GM23338 (cell line): Measurements from ENCODE around the gene SERP2. TPM values are rescaled to one million over a fixed set of nuclear protein-coding genes. Genes with fewer than 3 reads are reported as not detected.

ENCODE experiments used
- ATAC-seq: fragments of 200-7000 bp; cut with Tn5 transposase; 3 replicates; pipeline ENCODE4 v1.9.1; 2020
- DNase-seq: peaks from one replicate; pipeline ENCODE4 v3.0.0-alpha.2; 2015; ENCODE audit warnings: low spot score
- H2AFZ ChIP-seq: fragments of 200-600 bp; sonication (generic); 2 replicates; pipeline ENCODE4 v1.8.0; 2016; ENCODE audit warnings: antibody characterized with exemption, mild to moderate bottlenecking, moderate library complexity
- H3F3A ChIP-seq: fragments of 200-600 bp; sonication (generic); replicated peaks from 2 replicates; pipeline ENCODE4 v1.8.0; 2017; ENCODE audit warnings: antibody characterized with exemption, mixed run types, low read depth
- H3K27ac ChIP-seq: fragments of 200-600 bp; sonication (generic); 2 replicates; pipeline ENCODE4 v1.6.1; 2016; ENCODE audit warnings: low read depth
- H3K27me3 ChIP-seq: fragments of 200-600 bp; sonication (generic); 2 replicates; pipeline ENCODE4 v1.8.0; 2016; ENCODE audit warnings: mild to moderate bottlenecking, mixed run types, moderate library complexity; ENCODE audit not compliant: insufficient read depth
- H3K36me3 ChIP-seq: fragments of 200-600 bp; sonication (generic); 2 replicates; pipeline ENCODE4 v1.8.0; 2016; ENCODE audit warnings: mild to moderate bottlenecking; ENCODE audit not compliant: insufficient read depth
- H3K4me1 ChIP-seq: fragments of 200-600 bp; sonication (generic); 2 replicates; pipeline ENCODE4 v1.8.0; 2016; ENCODE audit warnings: mild to moderate bottlenecking, moderate library complexity; ENCODE audit not compliant: insufficient read depth
- H3K4me2 ChIP-seq: fragments of 200-600 bp; sonication (generic); 2 replicates; pipeline ENCODE4 v1.7.1; 2017; ENCODE audit warnings: mixed run types
- H3K4me3 ChIP-seq: fragments of 200-600 bp; sonication (generic); 2 replicates; pipeline ENCODE4 v1.6.1; 2016; ENCODE audit warnings: mixed run types
- H3K79me2 ChIP-seq: fragments of 200-600 bp; sonication (generic); replicated peaks from 2 replicates; pipeline ENCODE4 v1.8.0; 2017; ENCODE audit warnings: mild to moderate bottlenecking; ENCODE audit not compliant: insufficient read depth
- H3K9me2 ChIP-seq: fragments of 200-600 bp; sonication (generic); 2 replicates; pipeline ENCODE4 v1.8.0; 2017; ENCODE audit not compliant: insufficient read depth
- H4K20me1 ChIP-seq: fragments of 200-600 bp; sonication (generic); replicated peaks from 2 replicates; pipeline ENCODE4 v1.8.0; 2017; ENCODE audit warnings: mild to moderate bottlenecking; ENCODE audit not compliant: insufficient read depth
- H3K27ac Mint-ChIP-seq: 2 replicates; pipeline ENCODE4 v1.8.0; 2020; ENCODE audit warnings: inconsistent platforms, mild to moderate bottlenecking, moderate library complexity, mixed read lengths
- H3K27me3 Mint-ChIP-seq: 3 replicates; pipeline ENCODE4 v1.8.0; 2022; ENCODE audit warnings: low read depth, mild to moderate bottlenecking, moderate library complexity, mixed read lengths, inconsistent platforms; ENCODE audit not compliant: insufficient read depth, poor library complexity
- H3K36me3 Mint-ChIP-seq: 3 replicates; pipeline ENCODE4 v1.8.0; 2021; ENCODE audit warnings: low read depth, mild to moderate bottlenecking, inconsistent platforms, moderate library complexity, mixed read lengths
- H3K4me1 Mint-ChIP-seq: 3 replicates; pipeline ENCODE4 v1.8.0; 2020; ENCODE audit warnings: mild to moderate bottlenecking, inconsistent platforms, mixed read lengths
- H3K4me3 Mint-ChIP-seq: 3 replicates; pipeline ENCODE4 v1.8.0; 2021; ENCODE audit warnings: moderate library complexity, mild to moderate bottlenecking, inconsistent platforms, mixed read lengths
- H3K9me3 Mint-ChIP-seq: 3 replicates; pipeline ENCODE4 v1.8.0; 2020; ENCODE audit warnings: moderate library complexity, mild to moderate bottlenecking, inconsistent platforms, mixed read lengths
- CREB1 ChIP-seq: fragments of 250-450 bp; sonication (Bioruptor Pico); IDR thresholded peaks from 2 replicates; pipeline ENCODE4 v1.5.0; 2020; ENCODE audit warnings: low read depth, mild to moderate bottlenecking, moderate library complexity
- ETS1 ChIP-seq: IDR thresholded peaks from 2 replicates; pipeline ENCODE4 v1.6.1; 2016; ENCODE audit warnings: antibody characterized with exemption
- EZH2 ChIP-seq: fragments of 200-600 bp; sonication (generic); IDR thresholded peaks from one replicate; pipeline ENCODE4 v1.8.0; 2017; ENCODE audit warnings: antibody characterized with exemption, mild to moderate bottlenecking, low read depth; ENCODE audit not compliant: unreplicated experiment
- NANOG ChIP-seq: IDR thresholded peaks from 2 replicates; pipeline ENCODE4 v1.6.1; 2016; ENCODE audit warnings: antibody characterized with exemption, borderline replicate concordance
- POLR2AphosphoS5 ChIP-seq: IDR thresholded peaks from 2 replicates; pipeline ENCODE4 v1.6.1; 2016; ENCODE audit warnings: antibody characterized with exemption, low read depth
- STAT1 ChIP-seq: IDR thresholded peaks from one replicate; pipeline ENCODE4 v1.6.1; 2016; ENCODE audit warnings: antibody characterized with exemption; ENCODE audit not compliant: unreplicated experiment
- ZNF331 ChIP-seq: fragments of 250-450 bp; sonication (Bioruptor Pico); IDR thresholded peaks from 2 replicates; pipeline ENCODE4 v1.5.0; 2020; ENCODE audit warnings: low read depth, mild to moderate bottlenecking, moderate library complexity
- ZNF462 ChIP-seq: fragments of 250-450 bp; sonication (Bioruptor Pico); IDR thresholded peaks from 2 replicates; pipeline ENCODE4 v1.5.0; 2020; ENCODE audit warnings: mild to moderate bottlenecking, moderate library complexity
- polyA plus RNA-seq: library from polyadenylated mRNA; unstranded; fragments of >200 nt; fragmentation: Nextera tagmentation; extraction: Ambion mirVana; gene quantifications from 2 replicates; pipeline ENCODE4 v1.2.1, GENCODE V29; 2016
- total RNA-seq: library from RNA; depleted of rRNA; stranded (reverse); fragments of >200 nt; shearing (Covaris generic); gene quantifications from 2 replicates; pipeline ENCODE4 v1.2.3, GENCODE V29; 2014
- TF ChIP-seq, protein P1 (sequence below), 2 experiments: fragments of 200-600 bp in 1 of 2; sonication (generic) in 1 of 2; conservative IDR thresholded peaks; 2 replicates each; pipeline versions ENCODE4 v1.5.1 to v1.6.1; 2016 to 2017; ENCODE audit warnings: antibody characterized with exemption in 2 of 2, low read depth in 2 of 2, mild to moderate bottlenecking in 2 of 2, moderate library complexity in 1 of 2

SERP2 gene
- total and polyA plus RNA-seq, 2 experiments from 2014 or later, result 0.59 to 3.4 TPM

- Histone ChIP-seq H3K27me3 (no peaks in the 10 kb centered on the region), H4K20me1 (peaks cover 14% of the 10 kb centered on the region), H3K9me2 (no peaks in the 10 kb centered on the region), H3K27ac (no peak overlapping the region), H3K4me1 (peaks cover 15% of the 10 kb centered on the region), H3K4me2 (peak overlapping the region; percentile 87), H2AFZ (no peak overlapping the region), H3K79me2 (peaks cover 25% of the 10 kb centered on the region), H3F3A (0 out of 2 replicates have a peak, but pooled peaks cover 4% of the 10 kb centered on the region), H3K36me3 (peaks cover 18% of the 10 kb centered on the region), H3K4me3 (peak overlapping the region; percentile 54; the same call in 1 of the 2 replicates)
- Mint-ChIP-seq H3K36me3 (peaks cover 25% of the 10 kb centered on the region), H3K27me3 (peaks cover 4% of the 10 kb centered on the region), H3K27ac (0 out of 2 replicates have a peak overlapping the region, but pooled peaks have one; percentile 28), H3K9me3 (no peaks in the 10 kb centered on the region), H3K4me1 (peaks cover 21% of the 10 kb centered on the region), H3K4me3 (peak overlapping the region; percentile 86)
- no peak for TF ChIP-seq ZNF331
- TF ChIP-seq ZNF462 (CRISPR knock-in tag), result no peak
- no peak for TF ChIP-seq NANOG
- no peak for TF ChIP-seq EZH2
- no peak for TF ChIP-seq STAT1
- TF ChIP-seq, protein P1, sequence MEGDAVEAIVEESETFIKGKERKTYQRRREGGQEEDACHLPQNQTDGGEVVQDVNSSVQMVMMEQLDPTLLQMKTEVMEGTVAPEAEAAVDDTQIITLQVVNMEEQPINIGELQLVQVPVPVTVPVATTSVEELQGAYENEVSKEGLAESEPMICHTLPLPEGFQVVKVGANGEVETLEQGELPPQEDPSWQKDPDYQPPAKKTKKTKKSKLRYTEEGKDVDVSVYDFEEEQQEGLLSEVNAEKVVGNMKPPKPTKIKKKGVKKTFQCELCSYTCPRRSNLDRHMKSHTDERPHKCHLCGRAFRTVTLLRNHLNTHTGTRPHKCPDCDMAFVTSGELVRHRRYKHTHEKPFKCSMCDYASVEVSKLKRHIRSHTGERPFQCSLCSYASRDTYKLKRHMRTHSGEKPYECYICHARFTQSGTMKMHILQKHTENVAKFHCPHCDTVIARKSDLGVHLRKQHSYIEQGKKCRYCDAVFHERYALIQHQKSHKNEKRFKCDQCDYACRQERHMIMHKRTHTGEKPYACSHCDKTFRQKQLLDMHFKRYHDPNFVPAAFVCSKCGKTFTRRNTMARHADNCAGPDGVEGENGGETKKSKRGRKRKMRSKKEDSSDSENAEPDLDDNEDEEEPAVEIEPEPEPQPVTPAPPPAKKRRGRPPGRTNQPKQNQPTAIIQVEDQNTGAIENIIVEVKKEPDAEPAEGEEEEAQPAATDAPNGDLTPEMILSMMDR (conservative IDR thresholded peaks at IDR 0.05; ENCODE audit: low read depth in 2 of 2), result no peak
- TF ChIP-seq ETS1, result no peak
- TF ChIP-seq POLR2AphosphoS5, result no peak
- no peak for TF ChIP-seq CREB1 (CRISPR knock-in tag)
- DNase-seq (no peak), ATAC-seq (no peak)
Observed at GRCh38 chr13:44433863-44434765, 60.5 kb downstream of the SERP2 start.
